ENCODE results near the gene CLDN25. TPM values are rescaled to one million over a fixed set of nuclear protein-coding genes. Genes with fewer than 3 reads are reported as not detected.

CLDN25 gene
- polyA plus RNA-seq, 3 donors = not detected

DNA sequence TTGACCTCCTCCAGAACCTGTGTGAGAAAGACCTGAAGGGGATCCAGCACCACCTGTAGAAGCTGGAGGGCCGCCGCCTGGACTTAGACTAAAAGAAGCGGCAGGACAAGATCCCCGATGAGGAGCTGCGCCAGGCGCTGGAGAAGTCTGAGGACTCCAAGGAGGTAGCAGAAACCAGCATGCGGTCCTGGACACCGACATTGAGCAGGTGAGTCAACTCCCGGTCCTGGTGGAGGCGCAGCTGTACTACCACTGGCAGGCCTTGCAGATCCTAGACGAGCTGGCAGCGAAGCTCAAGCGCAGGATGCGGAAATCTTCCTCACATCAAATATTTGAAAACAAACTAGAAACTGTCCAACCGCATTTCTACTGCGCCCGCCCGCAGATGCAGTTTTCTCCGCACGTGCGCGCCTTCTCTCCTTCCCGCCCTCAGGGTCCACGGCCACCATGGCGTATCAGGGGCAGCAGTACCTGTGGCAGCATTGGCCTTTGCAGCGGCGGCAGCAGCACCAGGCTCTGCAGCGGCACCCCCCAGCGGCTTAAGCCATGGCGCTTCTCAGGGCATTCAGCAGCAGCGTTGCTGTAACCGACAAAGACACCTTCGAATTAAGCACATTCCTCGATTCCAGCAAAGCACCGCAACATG lies 10.2 kb downstream of the CLDN25 start:
- no peaks in the 10 kb centered on the region for H3K27me3 ChIP-seq (ENCODE audit: control insufficient read depth in 2 of 2, insufficient read depth in 2 of 2, low read length in 2 of 2)
- H4K20me1 ChIP-seq (ENCODE audit: insufficient read depth, low read length) = no peaks in the 10 kb centered on the region
- intact Hi-C loops (cut with micrococcal nuclease) = loop anchor here in 1 of 2 donors (10.0 kb wide), 1 partner anchor 485 kb away; no protein-coding TSS in a partner anchor
- H3K4me3 ChIP-seq (replicated peaks in 1 of 3; ENCODE audit: low read depth in 2 of 3, low read length in 3 of 3) = no peak overlapping the region
- no peaks in the 10 kb centered on the region for H3K36me3 ChIP-seq (replicated peaks in 1 of 2; ENCODE audit: control insufficient read depth in 1 of 2, insufficient read depth in 2 of 2, low read length in 2 of 2)
- Mint-ChIP-seq H3K36me3 (no peaks in the 10 kb centered on the region), H3K9me3 (peaks cover 0 to 3% (median 0%) of the 10 kb centered on the region in 7 donors), H3K27me3 (ENCODE audit: low read depth in 3 of 3) (peaks cover 7 to 21% (median 11%) of the 10 kb centered on the region in 3 donors), H3K4me3 (no peak overlapping the region), H3K27ac (no peak overlapping the region), H3K4me1 (no peaks in the 10 kb centered on the region)
- H3K4me2 ChIP-seq (replicated peaks; ENCODE audit: extremely low read depth, low read length, poor library complexity, severe bottlenecking) = no peak overlapping the region
- DNase-seq = no peak
- H3K9me3 ChIP-seq (replicated peaks in 1 of 2; ENCODE audit: control insufficient read depth in 1 of 2, insufficient read depth in 1 of 2, low read length in 2 of 2) = no peaks in the 10 kb centered on the region
- no peak overlapping the region for H2AFZ ChIP-seq (ENCODE audit: insufficient read depth, low read depth, low read length, poor library complexity, severe bottlenecking)
- H3K4me1 ChIP-seq (ENCODE audit: control insufficient read depth in 1 of 2, insufficient read depth in 2 of 2, low read length in 2 of 2) = no peaks in the 10 kb centered on the region
- WGBS (ENCODE audit: insufficient coverage) = 77% methylated on average over 33 of the region's 35 CpGs
- H3K79me2 ChIP-seq (ENCODE audit: insufficient read depth, low read length) = no peaks in the 10 kb centered on the region
- TF ChIP-seq, protein P1, sequence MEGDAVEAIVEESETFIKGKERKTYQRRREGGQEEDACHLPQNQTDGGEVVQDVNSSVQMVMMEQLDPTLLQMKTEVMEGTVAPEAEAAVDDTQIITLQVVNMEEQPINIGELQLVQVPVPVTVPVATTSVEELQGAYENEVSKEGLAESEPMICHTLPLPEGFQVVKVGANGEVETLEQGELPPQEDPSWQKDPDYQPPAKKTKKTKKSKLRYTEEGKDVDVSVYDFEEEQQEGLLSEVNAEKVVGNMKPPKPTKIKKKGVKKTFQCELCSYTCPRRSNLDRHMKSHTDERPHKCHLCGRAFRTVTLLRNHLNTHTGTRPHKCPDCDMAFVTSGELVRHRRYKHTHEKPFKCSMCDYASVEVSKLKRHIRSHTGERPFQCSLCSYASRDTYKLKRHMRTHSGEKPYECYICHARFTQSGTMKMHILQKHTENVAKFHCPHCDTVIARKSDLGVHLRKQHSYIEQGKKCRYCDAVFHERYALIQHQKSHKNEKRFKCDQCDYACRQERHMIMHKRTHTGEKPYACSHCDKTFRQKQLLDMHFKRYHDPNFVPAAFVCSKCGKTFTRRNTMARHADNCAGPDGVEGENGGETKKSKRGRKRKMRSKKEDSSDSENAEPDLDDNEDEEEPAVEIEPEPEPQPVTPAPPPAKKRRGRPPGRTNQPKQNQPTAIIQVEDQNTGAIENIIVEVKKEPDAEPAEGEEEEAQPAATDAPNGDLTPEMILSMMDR (IDR thresholded peaks at IDR 0.05) = no peak
- H3K9ac ChIP-seq (ENCODE audit: insufficient read depth, low read length, poor library complexity, severe bottlenecking) = no peak overlapping the region
- no peak overlapping the region for H3K27ac ChIP-seq (ENCODE audit: low read depth in 1 of 2, low read length in 2 of 2)

GRCh38 chr11:113796663-113797259 lies 17.2 kb downstream of the CLDN25 start:
- H3K27me3 Mint-ChIP-seq (ENCODE audit: low read depth in 3 of 3) = peaks cover 0 to 3% (median 0%) of the 10 kb centered on the region in 3 donors
- Histone ChIP-seq H2AFZ (ENCODE audit: insufficient read depth, low read depth, low read length, poor library complexity, severe bottlenecking) (no peak overlapping the region), H3K4me2 (replicated peaks; ENCODE audit: extremely low read depth, low read length, poor library complexity, severe bottlenecking) (no peak overlapping the region), H3K27me3 (ENCODE audit: control insufficient read depth in 2 of 2, insufficient read depth in 2 of 2, low read length in 2 of 2) (no peaks in the 10 kb centered on the region), H3K9me3 (replicated peaks in 1 of 2; ENCODE audit: control insufficient read depth in 1 of 2, insufficient read depth in 1 of 2, low read length in 2 of 2) (no peaks in the 10 kb centered on the region), H3K9ac (ENCODE audit: insufficient read depth, low read length, poor library complexity, severe bottlenecking) (no peak overlapping the region), H3K4me3 (replicated peaks in 1 of 3; ENCODE audit: low read depth in 2 of 3, low read length in 3 of 3) (no peak overlapping the region), H3K4me1 (ENCODE audit: control insufficient read depth in 1 of 2, insufficient read depth in 2 of 2, low read length in 2 of 2) (no peaks in the 10 kb centered on the region), H4K20me1 (ENCODE audit: insufficient read depth, low read length) (no peaks in the 10 kb centered on the region), H3K27ac (ENCODE audit: low read depth in 1 of 2, low read length in 2 of 2) (no peak overlapping the region), H3K36me3 (replicated peaks in 1 of 2; ENCODE audit: control insufficient read depth in 1 of 2, insufficient read depth in 2 of 2, low read length in 2 of 2) (peaks cover 18 to 33% of the 10 kb centered on the region in 2 donors), H3K79me2 (ENCODE audit: insufficient read depth, low read length) (no peaks in the 10 kb centered on the region)
- H3K36me3 Mint-ChIP-seq = peaks cover 23 to 30% of the 10 kb centered on the region in 2 donors
- WGBS (ENCODE audit: insufficient coverage) = no CpG with 5 or more reads among the region's 3 CpGs
- no peak overlapping the region for H3K4me3 Mint-ChIP-seq
- intact Hi-C loops (cut with micrococcal nuclease) = loop anchor here in 1 of 2 donors (10.0 kb wide), 1 partner anchor 492 kb away; no protein-coding TSS in a partner anchor
- TF ChIP-seq, protein P1 (IDR thresholded peaks at IDR 0.05) = peak; percentile 74
- H3K9me3 Mint-ChIP-seq = peaks cover 0 to 3% (median 0%) of the 10 kb centered on the region in 7 donors
- no peak overlapping the region for H3K27ac Mint-ChIP-seq
- no peaks in the 10 kb centered on the region for H3K4me1 Mint-ChIP-seq
- peak in 2 of 3 donors; percentile 4 to 21 for DNase-seq
